Measurements from ENCODE around the gene CFAP57. TPM values are rescaled to one million over a fixed set of nuclear protein-coding genes. Genes with fewer than 3 reads are reported as not detected.

CFAP57 gene
- polyA plus RNA-seq, 1 donor: 0.41 TPM

DNA sequence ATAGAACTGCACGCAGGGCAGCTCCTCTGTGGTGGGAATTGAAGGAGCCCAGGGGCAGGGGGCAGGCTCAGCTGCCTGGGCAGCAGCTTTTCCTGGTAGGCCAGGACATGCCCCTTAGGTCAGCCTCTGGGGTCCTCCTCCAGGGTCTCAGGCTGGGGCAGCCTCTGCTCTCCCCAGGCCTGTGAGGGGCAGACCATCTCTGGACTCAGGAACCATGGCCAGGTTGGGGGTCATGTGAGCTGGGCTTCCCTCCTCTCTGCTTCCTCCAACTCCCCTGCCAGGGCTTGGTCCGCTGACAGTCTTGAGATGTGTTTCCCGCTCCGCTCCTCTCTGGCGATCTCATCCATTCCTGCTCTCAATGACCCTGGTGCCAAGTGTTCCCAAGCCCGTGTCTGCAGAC, 107.5 kb downstream of the CFAP57 start:
- no peak for DNase-seq

DNA sequence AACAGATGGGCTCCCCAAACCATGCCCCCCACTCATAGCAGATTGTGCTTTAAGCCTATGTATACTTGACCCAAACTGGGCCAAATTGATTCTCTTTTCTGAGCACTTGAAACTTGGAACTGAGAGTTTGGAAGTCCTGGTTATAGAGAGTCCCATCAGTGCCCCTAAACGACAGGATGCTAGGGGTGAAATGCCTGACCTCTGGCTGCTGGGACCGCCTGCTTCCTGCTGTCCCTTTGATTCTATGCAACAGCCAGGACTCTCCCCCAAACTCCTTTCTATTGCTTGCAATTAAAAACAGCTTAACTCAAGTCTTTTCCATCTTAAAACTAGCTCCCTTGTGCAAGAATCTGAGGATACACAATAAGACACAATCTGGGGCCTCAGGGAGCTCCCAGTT, 108.6 kb downstream of the CFAP57 start:
- no peak for DNase-seq

DNA sequence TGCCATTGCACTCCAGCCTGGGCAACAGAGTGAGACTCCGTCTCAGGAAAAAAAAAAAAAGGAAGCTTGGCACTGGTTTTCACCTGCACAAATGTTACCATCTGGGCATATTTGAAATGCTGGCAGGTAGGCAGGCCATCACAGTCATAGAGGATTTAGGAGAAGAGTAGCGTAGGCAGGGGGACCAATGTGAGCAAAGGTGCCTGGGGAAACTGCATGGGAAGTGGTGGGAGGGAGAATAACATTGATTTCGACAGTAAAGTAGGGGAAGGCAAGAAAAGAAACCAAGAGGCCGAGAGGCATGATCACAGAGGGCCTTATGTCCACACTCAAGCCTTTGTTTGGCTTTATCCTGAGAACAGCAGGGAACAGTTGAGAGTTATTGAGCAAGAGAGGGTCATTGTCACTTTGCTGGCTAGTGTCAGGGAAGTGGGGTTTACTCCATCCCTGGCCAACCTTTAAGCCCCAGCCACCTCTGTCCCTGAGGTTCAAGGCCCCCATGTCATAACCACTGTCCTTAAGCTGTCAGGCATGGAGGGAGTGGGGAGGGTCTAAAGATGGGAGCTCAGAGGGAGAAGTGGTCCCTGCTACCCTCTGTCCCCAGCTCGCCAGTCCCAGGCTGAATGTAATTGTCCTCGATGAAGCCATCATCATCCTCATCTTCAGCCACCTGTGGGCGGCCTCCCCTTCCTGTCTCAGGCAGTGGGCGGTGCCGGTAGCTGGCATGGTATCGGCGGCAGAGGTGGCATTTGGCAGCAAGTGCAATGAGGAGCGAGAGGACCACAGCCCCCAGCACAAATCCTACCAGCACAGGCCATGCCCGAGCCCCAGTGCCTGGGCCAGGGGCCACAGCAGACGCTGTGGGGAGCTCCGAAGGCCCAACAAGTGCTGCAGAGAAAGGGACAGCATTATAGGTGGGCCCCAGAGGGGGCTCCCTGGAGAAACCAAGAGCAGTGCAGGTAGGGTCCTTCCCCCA, 110.4 kb downstream of the CFAP57 start:
- no peak for DNase-seq

DNA sequence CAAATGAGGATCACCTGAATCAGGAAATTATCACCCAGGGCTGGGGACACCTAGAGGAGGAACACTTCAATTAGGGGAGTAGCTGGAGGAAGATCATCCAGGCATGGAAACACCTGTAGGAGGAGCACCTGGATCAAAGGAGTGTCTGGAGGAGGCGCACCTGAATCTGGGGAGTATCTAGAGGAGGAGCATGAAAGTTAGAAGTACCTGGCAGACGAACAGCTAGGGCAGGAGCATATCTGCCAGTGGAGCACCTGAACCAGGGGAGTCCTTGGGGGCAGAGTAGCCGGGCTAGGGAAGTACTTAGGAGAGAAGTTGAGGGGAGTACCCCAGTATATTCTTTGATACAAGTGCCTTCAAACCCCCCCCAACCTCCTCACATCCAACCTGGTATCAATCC, 111.9 kb downstream of the CFAP57 start:
- DNase-seq: no peak

GRCh38 chr1:43284546-43285110, 112.5 kb downstream of the CFAP57 start:
- DNase-seq: no peak

DNA sequence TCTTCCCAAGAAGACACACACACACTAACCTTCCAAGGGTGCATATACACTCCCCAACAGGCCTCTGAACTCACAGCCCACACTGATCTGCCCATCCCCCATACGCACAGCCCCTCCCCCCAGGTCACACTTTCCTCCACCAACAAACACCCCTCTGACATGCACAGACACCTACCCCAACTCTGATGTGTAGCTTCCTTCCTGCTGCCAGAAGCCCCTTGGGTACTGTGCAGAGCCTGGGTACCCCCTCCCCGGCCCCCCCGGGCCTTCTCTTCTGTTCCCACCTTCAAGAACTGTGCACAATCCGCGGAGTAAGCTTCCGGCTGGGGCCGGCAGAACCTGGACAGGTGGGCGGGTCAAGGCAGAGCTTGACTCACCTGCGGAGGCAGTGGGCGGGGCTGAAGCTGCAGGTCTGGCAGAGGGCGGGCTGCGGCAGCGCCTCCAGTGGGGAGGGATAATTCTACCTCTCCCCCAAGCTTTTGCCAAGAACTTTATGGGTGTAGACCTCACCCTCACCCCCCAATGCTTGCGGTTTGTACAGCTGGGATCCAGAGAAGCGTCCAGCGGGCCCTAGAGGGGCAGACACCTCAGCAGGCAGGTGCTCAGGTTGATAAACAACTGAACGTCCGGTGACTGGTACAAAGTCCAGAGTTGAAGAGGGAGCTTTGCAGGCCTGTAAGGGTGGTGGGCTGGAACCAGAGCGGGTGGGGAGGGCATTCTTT, 113.3 kb downstream of the CFAP57 start, which contains the start of gene C1orf210:
C1orf210 (minus strand) TSS at position 313 of the 722 bp plus-strand sequence. CDS start 2,311 bp downstream, outside the sequence.
- DNase-seq: no peak

DNA sequence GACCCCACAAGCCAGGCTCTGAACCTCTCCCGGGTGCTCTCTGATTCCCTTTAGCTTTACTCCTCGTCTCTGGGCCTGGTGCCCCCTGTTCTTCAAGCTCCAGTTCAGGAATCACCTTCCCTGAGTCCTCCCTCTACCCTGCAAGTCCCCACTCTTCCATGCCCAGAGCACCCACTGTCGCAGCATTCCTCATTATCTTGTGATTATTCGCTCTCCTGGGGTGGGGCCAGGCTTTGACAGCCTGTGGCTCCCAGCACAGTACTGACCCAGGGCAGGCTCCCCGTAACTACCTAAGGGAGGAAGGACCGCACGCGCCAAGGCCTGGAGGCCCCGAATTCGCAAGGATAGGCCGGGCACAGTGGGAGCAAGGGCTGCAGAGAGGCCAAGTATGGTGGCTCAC, 114.0 kb downstream of the CFAP57 start:
- DNase-seq: no peak

DNA sequence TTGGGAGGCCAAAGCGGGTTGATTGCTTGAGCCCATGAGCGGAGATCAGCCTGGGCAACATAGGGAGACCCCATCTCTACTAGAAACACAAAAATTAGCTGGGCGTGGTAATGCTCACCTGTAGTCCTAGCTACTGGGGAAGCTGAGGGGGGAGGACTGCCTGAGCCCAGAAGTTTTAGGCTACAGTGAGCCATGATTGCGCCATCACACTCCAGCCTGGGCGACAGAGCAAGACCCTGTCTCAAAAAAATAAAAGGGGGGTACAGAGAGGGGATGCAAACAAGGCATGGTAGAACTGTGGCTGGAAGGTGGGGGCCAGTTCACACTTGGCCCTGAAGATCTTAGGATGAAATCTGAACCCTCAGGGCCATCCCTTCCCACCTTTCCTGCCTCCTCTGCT, 114.4 kb downstream of the CFAP57 start:
- no peak for DNase-seq

- DNase-seq: no peak
Measured at GRCh38 chr1:43288058-43288784, 116.1 kb downstream of the CFAP57 start.

GRCh38 chr1:43288785-43289706, 116.9 kb downstream of the CFAP57 start:
- no peak for DNase-seq

DNA sequence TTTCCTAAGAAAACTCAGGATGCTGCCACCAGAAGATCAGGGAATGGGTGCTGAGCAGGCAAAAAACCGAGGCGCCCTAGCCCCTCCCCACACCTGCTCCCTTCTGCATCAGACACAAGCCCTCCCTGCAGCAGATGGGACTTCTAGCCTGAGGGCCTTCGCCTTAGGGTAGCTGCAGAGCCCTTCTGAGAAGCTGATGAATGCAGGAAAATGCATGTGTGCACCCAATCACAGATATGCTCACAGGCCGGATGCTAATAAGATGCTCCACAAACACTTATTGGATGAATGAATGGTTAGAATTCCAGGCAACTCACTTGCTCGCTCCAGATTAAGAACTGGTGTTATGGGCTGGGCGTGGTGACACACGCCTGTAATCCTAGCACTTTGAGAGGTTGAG, 120.1 kb downstream of the CFAP57 start:
- no peak for DNase-seq

- DNase-seq: no peak
Measured at GRCh38 chr1:43292679-43293078, 120.5 kb downstream of the CFAP57 start.

DNA sequence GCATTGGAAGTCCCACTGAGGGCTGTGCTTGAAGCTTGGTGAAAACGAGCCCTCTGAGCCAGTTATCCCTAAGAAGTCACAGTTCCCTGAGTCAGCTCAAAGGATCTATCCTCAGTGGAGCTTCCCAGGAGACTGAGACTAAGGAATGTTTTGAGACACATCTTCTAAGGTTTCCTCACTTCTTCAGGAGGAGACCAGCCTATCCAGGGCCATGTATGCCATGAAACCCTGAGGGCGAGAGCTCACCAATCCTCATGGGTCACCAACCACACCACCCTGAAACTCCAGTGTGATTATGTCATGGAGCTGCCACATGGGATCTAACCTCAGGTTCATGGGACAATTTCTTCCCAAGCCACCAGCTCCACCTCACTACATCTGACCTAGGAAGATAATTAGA, 121.0 kb downstream of the CFAP57 start:
- DNase-seq: no peak

DNA sequence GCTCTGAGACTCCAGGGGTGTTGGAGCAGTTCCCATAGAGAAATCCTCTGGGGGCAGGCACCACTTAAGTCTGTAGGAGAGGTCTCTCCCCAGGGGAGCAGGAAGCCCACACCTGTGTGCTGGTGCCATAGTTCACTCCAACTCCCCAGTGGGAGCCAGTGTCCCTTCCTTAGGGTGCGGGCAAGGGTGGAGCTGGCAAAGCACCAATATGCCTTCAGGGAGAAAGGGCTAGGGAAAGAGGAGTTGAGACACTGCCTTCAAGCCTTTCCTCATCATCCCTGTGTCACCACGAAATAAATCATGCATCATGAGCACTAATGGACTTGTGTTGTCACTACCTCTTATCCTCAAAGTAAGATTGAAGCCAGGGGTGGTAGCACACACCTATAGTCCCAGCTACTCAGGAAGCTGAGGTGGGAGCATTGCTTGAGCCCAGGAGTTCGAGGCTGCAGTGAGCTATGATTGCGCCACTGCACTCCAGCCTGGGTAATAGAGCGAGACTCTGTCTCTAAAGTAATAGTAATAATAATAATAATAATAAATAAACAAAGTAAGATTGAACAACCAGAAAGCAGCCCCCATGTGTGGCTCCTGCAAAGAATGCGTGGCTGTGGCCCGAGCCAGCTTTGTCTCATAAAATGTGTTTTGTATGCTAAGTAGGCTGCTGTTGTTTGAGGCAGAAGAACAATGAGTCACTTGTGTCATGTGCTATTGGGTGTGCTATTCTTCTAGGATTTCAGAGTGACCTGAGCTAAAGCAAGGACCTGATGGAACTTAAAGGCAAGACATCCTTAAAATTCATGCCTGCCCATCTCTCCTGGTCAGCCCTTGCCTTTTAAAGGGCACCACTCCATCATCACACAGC, 122.0 kb downstream of the CFAP57 start:
- no peak for DNase-seq

DNA sequence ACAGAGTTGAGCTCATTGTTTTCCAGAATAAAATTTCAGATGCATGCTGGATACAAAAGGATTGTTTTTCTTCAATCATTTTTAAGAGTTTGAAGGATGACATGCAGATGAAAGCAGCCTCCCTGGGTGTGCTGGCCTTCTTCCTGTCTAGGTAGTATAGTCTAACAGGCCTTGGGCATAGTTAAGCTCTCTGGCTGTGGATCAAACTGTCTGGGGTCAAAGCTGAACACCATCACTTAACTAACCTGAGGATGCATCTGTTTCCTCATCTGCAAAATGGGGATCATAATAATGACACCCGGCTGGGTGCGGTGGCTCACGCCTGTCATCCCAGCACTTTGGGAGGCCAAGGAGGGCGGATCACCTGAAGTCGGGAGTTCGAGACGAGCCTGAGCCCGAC, 122.6 kb downstream of the CFAP57 start:
- DNase-seq: no peak

DNA sequence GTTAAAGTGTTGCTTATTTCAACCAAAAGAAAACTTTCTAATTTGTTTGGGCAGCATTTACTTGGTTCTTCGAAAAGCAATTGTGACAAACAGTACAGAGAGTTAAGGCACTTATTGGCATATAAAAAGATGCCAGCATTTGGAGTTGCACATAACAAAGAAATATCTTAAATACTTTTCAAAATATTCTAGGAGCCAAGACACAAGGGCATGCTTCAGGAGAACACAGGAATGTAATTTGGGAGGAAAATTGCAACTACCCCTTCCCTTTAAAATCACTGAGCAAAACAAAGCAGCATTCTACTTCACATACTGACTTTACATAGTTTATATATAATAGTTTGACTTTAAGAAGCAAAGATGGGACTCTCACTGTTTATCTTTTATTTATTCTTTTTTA, 124.1 kb downstream of the CFAP57 start:
- DNase-seq: no peak

GRCh38 chr1:43298055-43298454, 125.9 kb downstream of the CFAP57 start:
- no peak for DNase-seq

GRCh38 chr1:43299101-43299500, 127.0 kb downstream of the CFAP57 start:
- peak; percentile 26 for DNase-seq

DNA sequence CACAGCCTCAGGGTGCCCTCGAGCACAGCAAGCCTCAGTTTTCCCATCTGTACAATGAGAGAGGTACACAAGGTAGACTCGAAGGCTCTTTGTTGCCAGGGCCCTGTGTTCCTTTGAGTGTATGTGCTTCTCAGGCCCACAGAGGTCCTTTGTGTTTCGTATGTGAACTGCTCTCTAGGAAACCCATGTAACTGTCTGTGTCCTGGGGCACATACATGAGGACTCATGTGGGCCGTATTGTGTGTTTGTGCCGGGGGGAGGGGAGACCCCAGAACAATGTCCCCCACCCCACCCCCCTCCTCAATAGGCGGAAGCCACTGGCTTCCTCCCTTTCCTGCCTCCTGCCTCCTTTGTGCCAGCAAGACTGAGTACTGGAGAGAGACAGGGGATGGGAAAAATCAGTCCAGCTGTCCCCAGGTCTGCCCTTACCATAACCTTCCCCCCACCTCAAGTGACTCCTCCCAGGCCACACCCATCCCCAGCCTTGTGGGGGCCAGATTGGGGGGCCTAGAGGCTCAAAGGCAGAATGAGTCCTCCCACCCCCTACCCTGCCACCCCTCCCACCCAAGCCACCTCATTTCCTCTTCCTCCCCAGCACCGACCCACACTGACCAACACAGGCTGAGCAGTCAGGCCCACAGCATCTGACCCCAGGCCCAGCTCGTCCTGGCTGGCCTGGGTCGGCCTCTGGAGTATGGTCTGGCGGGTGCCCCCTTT, 128.4 kb downstream of the CFAP57 start, which contains the start of gene TIE1:
TIE1 (plus strand) TSS at position 605 of the 717 bp plus-strand sequence; CDS start at position 695, 90 bp downstream.
- peak; percentile 19 for DNase-seq

DNA sequence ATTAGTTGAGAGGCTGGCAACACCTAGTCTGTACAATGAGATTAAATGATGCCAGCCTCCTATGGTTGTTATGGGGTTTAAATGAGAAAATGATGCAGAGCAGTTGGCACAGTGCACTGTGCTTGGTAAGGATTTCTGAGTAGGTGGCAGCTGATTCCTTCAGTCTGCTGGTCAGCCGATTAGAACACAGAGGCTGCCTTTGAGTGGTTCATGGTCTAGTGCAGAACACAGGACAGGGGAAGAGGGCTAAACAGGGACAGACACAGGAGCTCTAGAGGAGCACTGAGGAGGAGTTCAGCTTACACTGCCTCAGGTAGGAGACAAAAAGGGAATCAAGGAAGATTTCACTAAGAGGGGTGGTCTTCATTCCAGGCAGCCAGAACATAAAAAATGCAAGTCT, 130.1 kb downstream of the CFAP57 start:
- no peak for DNase-seq
